GM12875 (cell line): ENCODE data around the gene C13orf46.

Experiments used
- H3K4me3 ChIP-seq: one replicate; pipeline ENCODE4 v1.5.1; 2011; ENCODE audit warnings: low read depth, low read length, control low read depth
- TF ChIP-seq, protein P1 (sequence below): IDR thresholded peaks from 2 replicates; pipeline ENCODE4 v1.5.1; 2011; ENCODE audit warnings: low read depth, mild to moderate bottlenecking, control low read depth, inconsistent platforms, low read length, moderate library complexity, borderline replicate concordance; ENCODE audit not compliant: insufficient read depth

The C13orf46 gene

GRCh38 chr13:113926951-113927660 is 46.8 kb downstream of the C13orf46 start:
- TF ChIP-seq, protein P1, sequence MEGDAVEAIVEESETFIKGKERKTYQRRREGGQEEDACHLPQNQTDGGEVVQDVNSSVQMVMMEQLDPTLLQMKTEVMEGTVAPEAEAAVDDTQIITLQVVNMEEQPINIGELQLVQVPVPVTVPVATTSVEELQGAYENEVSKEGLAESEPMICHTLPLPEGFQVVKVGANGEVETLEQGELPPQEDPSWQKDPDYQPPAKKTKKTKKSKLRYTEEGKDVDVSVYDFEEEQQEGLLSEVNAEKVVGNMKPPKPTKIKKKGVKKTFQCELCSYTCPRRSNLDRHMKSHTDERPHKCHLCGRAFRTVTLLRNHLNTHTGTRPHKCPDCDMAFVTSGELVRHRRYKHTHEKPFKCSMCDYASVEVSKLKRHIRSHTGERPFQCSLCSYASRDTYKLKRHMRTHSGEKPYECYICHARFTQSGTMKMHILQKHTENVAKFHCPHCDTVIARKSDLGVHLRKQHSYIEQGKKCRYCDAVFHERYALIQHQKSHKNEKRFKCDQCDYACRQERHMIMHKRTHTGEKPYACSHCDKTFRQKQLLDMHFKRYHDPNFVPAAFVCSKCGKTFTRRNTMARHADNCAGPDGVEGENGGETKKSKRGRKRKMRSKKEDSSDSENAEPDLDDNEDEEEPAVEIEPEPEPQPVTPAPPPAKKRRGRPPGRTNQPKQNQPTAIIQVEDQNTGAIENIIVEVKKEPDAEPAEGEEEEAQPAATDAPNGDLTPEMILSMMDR: no peak

DNA sequence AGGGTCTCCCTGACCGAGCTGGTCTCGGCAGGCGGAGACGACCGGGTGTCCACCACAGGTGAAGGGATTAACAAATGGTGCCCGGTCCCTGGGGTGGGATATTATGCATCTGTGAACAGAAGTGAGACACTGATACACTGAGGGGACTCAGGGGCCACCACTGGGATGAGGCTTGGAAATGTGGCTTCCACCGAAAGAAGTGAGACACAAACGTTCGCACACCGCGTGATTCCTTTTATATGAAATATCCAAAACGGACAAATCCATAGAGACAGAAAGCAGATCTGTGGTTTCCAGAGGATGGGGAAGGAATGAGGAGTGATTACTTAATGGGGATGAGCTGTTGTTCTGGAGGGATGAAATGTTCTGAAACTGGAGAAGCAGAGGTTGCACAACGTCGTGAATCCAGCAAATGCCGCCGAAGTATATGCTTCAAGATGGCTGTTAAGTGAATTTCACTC is 47.5 kb downstream of the C13orf46 start:
- TF ChIP-seq, protein P1: no peak
- no peak overlapping the region for H3K4me3 ChIP-seq

More at GRCh38 chr13:113926951-113927660, 46.8 kb downstream of the C13orf46 start:
- no peak overlapping the region for H3K4me3 ChIP-seq

GRCh38 chr13:113924184-113924901 is 49.5 kb downstream of the C13orf46 start:
- TF ChIP-seq, protein P1: no peak
- no peak overlapping the region for H3K4me3 ChIP-seq

DNA sequence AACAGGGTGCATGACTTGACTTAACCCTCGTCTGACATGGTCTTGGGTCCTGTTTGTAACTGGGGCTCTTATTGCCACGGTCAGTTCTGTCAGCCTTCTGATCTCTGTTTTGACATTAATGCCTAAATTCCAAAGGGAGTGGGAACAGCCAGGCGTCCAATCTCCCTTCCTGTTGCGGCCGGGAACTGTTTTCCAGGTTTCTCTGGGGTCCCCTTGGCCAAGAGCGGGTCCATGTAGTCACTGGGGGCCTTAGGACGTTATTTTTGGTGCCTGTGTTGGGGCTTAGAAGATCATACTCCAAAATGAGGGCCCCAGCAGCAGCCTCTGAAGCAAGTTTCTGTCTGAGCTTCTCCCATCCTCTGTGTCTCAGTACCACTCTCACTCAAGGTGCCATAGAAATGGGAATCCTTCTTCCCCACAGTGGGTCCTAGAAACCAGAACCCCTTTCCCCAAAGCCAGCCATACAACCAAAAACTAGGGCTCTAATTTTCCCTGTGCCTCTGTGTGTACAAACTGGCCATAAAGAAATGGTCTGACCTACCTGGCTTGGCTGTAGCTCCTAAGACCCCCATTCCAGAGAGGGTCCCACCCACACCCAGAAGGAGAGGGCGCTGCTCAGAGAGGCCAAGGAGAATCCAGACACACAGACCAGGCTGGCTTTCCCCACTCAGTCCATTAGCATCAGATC is 50.4 kb downstream of the C13orf46 start:
- H3K4me3 ChIP-seq: no peak overlapping the region
- TF ChIP-seq, protein P1: no peak

DNA sequence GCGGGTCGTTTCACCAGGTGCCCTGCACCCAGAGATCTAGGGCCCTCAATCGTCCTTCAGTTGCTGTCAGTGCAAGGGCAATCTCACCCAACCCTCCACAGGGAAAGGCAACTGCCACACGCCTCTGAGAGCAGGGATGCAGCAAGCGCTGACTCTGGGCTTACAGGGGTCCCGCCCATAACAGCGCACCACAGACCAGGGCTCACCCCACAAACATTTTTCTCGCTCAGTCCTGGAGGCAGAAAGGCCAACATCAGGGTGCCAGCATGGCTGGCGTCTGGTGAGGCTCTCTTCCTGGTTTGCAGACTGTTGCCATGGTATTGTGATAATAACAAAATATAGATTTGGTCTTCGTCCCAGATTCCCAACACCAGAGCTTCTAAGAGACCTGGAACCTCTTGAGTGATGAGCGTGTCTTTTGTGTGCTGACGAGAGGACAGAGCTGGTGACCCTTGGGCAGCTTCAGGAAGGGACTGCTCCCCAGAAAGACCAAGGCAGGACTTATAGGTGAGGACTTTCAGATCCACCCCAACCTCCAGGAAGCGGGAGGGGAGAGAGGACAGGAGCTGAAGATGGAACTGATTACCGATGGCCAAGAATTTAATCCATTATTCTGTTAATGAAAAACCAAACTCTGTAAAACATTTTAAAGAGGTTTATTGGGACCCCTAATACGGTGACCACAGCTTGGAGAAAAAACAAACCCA is 51.3 kb downstream of the C13orf46 start:
- no peak overlapping the region for H3K4me3 ChIP-seq

GRCh38 chr13:113921763-113922162 is 52.1 kb downstream of the C13orf46 start:
- no peak overlapping the region for H3K4me3 ChIP-seq
- TF ChIP-seq, protein P1: no peak

More for the DNA sequence above, 51.3 kb downstream of the C13orf46 start:
- TF ChIP-seq, protein P1: no peak
